Loucy (cell line): ENCODE data around the gene GTPBP6.

Experiments
- H2AFZ ChIP-seq: fragments of 200-600 bp; sonication (generic); 2 replicates; pipeline ENCODE4 v1.6.0; 2016; ENCODE audit warnings: antibody characterized with exemption, mild to moderate bottlenecking, low read length, moderate library complexity
- H3F3A ChIP-seq: fragments of 200-600 bp; 2 replicates; pipeline ENCODE4 v1.6.0; 2016; ENCODE audit warnings: antibody characterized with exemption, low read depth, mild to moderate bottlenecking
- H3K27me3 ChIP-seq: fragments of 200-600 bp; sonication (generic); 2 replicates; pipeline ENCODE4 v1.6.1; 2014; ENCODE audit warnings: low read length, mild to moderate bottlenecking; ENCODE audit not compliant: insufficient read depth, poor library complexity, severe bottlenecking
- H3K36me3 ChIP-seq: fragments of 200-600 bp; sonication (generic); 2 replicates; pipeline ENCODE4 v1.6.1; 2016; ENCODE audit warnings: low read length; ENCODE audit not compliant: insufficient read depth
- H3K4me1 ChIP-seq: fragments of 200-600 bp; sonication (generic); 2 replicates; pipeline ENCODE4 v1.5.1; 2014; ENCODE audit warnings: low read length, mild to moderate bottlenecking; ENCODE audit not compliant: insufficient read depth, poor library complexity, severe bottlenecking
- H3K4me2 ChIP-seq: fragments of 200-600 bp; sonication (generic); 2 replicates; pipeline ENCODE4 v1.6.0; 2014; ENCODE audit warnings: antibody characterized with exemption, low read length, low read depth, mild to moderate bottlenecking; ENCODE audit not compliant: poor library complexity, severe bottlenecking
- H3K4me3 ChIP-seq: fragments of 200-600 bp; sonication (generic); 2 replicates; pipeline ENCODE4 v1.5.1; 2014; ENCODE audit warnings: low read length, mild to moderate bottlenecking, mixed read lengths; ENCODE audit not compliant: poor library complexity, severe bottlenecking
- H3K79me2 ChIP-seq: fragments of 200-600 bp; sonication (generic); 2 replicates; pipeline ENCODE4 v1.6.1; 2014; ENCODE audit warnings: low read length; ENCODE audit not compliant: insufficient read depth
- H3K9ac ChIP-seq: fragments of 200-600 bp; sonication (generic); 2 replicates; pipeline ENCODE4 v1.6.0; 2014; ENCODE audit warnings: mild to moderate bottlenecking, low read depth, low read length, moderate library complexity; ENCODE audit not compliant: poor library complexity, severe bottlenecking
- H3K9me2 ChIP-seq: fragments of 200-600 bp; sonication (generic); replicated peaks from 2 replicates; pipeline ENCODE4 v1.6.1; 2016; ENCODE audit warnings: low read depth, low read length, mixed read lengths
- H3K9me3 ChIP-seq: fragments of 200-600 bp; sonication (generic); 2 replicates; pipeline ENCODE4 v1.6.1; 2014; ENCODE audit warnings: mild to moderate bottlenecking, antibody characterized with exemption, low read length, low read depth; ENCODE audit not compliant: insufficient read depth
- H4K20me1 ChIP-seq: fragments of 200-600 bp; sonication (generic); 2 replicates; pipeline ENCODE4 v1.6.0; 2014; ENCODE audit warnings: antibody characterized with exemption, low read length, mild to moderate bottlenecking; ENCODE audit not compliant: insufficient read depth, poor library complexity, severe bottlenecking
- EZH2phosphoT487 ChIP-seq: fragments of 200-600 bp; IDR thresholded peaks from 2 replicates; pipeline ENCODE4 v1.6.1; 2018; ENCODE audit warnings: antibody characterized with exemption, mild to moderate bottlenecking, moderate library complexity, borderline replicate concordance
- TF ChIP-seq, protein P1 (sequence below): fragments of 200-600 bp; sonication (generic); conservative IDR thresholded peaks from 2 replicates; pipeline ENCODE4 v1.5.1; 2014; ENCODE audit warnings: mild to moderate bottlenecking, antibody characterized with exemption, low read length

GTPBP6 gene

DNA sequence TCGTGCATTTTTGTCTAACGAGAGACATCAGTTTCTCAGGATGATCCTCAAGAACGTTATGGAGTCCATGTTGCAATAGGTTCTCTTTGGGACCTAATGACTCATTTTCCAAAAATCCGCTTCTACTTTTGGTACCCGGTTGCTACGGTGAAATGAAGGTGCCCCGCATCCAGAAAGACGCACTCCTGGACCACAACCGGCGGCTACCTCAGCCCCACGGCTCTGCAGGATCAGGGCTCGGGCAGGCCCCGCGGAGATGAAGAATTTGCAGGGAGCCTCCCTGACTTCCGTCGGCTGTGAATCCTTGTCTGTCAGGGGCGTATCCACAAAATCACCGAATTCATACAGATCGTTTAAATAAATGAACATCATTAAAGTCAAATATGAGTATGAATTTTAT, 15.6 kb downstream of the GTPBP6 start:
- no peak overlapping the region for H3K4me2 ChIP-seq
- no peaks in the 10 kb centered on the region for H3K79me2 ChIP-seq
- no peak overlapping the region for H2AFZ ChIP-seq
- H3K9me2 ChIP-seq: no peaks in the 10 kb centered on the region
- H3K9ac ChIP-seq: no peak overlapping the region
- no peaks in the 10 kb centered on the region; the same call in 1 of the 2 replicates for H3K36me3 ChIP-seq
- H3K4me1 ChIP-seq: no peaks in the 10 kb centered on the region
- H3K27me3 ChIP-seq: no peaks in the 10 kb centered on the region
- H3K4me3 ChIP-seq: no peak overlapping the region
- no peaks in the 10 kb centered on the region for H3K9me3 ChIP-seq
- no peaks in the 10 kb centered on the region for H4K20me1 ChIP-seq
- TF ChIP-seq EZH2phosphoT487: no peak
- TF ChIP-seq, protein P1, sequence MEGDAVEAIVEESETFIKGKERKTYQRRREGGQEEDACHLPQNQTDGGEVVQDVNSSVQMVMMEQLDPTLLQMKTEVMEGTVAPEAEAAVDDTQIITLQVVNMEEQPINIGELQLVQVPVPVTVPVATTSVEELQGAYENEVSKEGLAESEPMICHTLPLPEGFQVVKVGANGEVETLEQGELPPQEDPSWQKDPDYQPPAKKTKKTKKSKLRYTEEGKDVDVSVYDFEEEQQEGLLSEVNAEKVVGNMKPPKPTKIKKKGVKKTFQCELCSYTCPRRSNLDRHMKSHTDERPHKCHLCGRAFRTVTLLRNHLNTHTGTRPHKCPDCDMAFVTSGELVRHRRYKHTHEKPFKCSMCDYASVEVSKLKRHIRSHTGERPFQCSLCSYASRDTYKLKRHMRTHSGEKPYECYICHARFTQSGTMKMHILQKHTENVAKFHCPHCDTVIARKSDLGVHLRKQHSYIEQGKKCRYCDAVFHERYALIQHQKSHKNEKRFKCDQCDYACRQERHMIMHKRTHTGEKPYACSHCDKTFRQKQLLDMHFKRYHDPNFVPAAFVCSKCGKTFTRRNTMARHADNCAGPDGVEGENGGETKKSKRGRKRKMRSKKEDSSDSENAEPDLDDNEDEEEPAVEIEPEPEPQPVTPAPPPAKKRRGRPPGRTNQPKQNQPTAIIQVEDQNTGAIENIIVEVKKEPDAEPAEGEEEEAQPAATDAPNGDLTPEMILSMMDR: no peak
- H3F3A ChIP-seq: no peaks in the 10 kb centered on the region

DNA sequence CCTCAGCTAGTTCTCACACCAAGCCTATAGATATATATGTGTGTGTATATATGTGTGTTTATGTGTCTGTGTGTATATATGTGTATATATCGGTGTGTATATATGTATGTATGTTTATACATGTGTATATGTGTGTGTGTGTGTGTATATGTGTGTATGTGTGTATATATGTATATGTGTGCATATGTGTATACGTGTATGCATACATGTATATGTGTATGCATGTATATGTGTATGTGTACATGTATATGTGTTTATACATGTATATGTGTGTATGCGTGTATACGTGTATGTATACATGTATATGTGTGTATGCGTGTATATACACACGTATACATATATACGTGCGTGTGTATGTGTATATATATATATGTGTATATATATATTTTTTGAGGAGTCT, 18.3 kb downstream of the GTPBP6 start:
- Histone ChIP-seq H3K79me2 (no peaks in the 10 kb centered on the region), H3K4me1 (no peaks in the 10 kb centered on the region), H3K36me3 (no peaks in the 10 kb centered on the region; the same call in 1 of the 2 replicates), H3F3A (no peaks in the 10 kb centered on the region), H3K27me3 (no peaks in the 10 kb centered on the region), H4K20me1 (no peaks in the 10 kb centered on the region), H3K9me2 (no peaks in the 10 kb centered on the region), H3K9me3 (no peaks in the 10 kb centered on the region), H3K9ac (no peak overlapping the region), H3K4me3 (no peak overlapping the region), H3K4me2 (no peak overlapping the region), H2AFZ (no peak overlapping the region)
- TF ChIP-seq, protein P1: no peak
- TF ChIP-seq EZH2phosphoT487: no peak

DNA sequence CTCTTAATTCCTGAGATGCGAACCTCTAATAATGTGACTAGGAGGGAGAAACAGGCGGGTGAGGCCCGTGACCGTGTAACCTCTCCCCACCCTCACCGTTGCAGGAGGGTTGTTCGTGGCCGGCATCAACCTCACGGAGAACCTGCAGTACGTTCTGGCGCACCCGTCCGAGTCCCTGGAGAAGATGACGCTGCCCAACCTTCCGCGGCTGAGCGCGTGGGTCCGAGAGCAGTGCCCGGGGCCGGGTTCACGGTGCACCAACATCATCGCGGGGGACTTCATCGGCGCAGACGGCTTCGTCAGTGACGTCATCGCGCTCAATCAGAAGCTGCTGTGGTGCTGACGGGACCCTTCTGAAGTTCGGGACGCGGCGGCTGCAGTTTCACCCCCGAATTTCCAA, 19.6 kb downstream of the GTPBP6 start:
- Histone ChIP-seq H3K9me3 (no peaks in the 10 kb centered on the region), H3F3A (no peaks in the 10 kb centered on the region), H2AFZ (no peak overlapping the region), H3K4me2 (no peak overlapping the region), H3K9me2 (no peaks in the 10 kb centered on the region), H3K27me3 (no peaks in the 10 kb centered on the region), H3K4me1 (no peaks in the 10 kb centered on the region), H3K4me3 (no peak overlapping the region), H3K36me3 (no peaks in the 10 kb centered on the region; the same call in 1 of the 2 replicates), H3K79me2 (no peaks in the 10 kb centered on the region), H4K20me1 (no peaks in the 10 kb centered on the region), H3K9ac (no peak overlapping the region)
- TF ChIP-seq, protein P1: no peak
- TF ChIP-seq EZH2phosphoT487: no peak
